Measurements from ENCODE around the gene GORASP1.
"Not testable (repeated sequence)": the region's sequence is repeated elsewhere in the genome, so short reads cannot be mapped to it uniquely, and the experiment has no call there.

Gene GORASP1

GRCh38 chr3:39086144-39086543 is 21.3 kb downstream of the GORASP1 start:
- H3K27ac Mint-ChIP-seq, result no peak overlapping the region
- peaks cover 13% of the 10 kb centered on the region for H3K36me3 Mint-ChIP-seq
- no peak overlapping the region for H3K4me3 Mint-ChIP-seq
- no peaks in the 10 kb centered on the region for H3K27me3 Mint-ChIP-seq
- H3K9me3 Mint-ChIP-seq, result no peaks in the 10 kb centered on the region
- H3K4me1 Mint-ChIP-seq, result peaks cover 10% of the 10 kb centered on the region

GRCh38 chr3:39082666-39083313 is 24.6 kb downstream of the GORASP1 start:
- H3K27me3 Mint-ChIP-seq, result no peaks in the 10 kb centered on the region
- H3K4me1 Mint-ChIP-seq, result peaks cover 10% of the 10 kb centered on the region
- H3K4me3 Mint-ChIP-seq, result no peak overlapping the region

DNA sequence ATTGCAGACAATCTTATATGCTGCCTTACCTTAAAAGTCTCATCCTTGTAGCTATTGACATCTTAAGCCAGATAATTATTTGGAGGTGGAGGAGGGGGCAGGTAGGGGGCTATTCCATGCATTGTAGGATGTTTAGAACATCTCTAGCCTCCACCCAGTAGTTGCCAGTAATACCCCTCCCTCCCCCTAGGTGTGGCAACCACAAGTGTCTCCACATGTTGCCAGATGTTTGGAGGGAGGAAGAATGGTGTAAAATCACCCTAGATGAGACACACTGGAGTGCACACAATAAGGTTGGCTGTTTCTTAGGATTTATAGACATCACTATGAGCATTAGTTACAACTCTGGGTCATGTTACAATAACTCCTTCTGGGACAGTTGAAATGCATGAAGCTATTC is 27.4 kb downstream of the GORASP1 start:
- no peaks in the 10 kb centered on the region for H3K27me3 Mint-ChIP-seq
- no peak overlapping the region for H3K27ac Mint-ChIP-seq
- no peaks in the 10 kb centered on the region for H3K9me3 Mint-ChIP-seq
- H3K36me3 Mint-ChIP-seq, result peaks cover 17% of the 10 kb centered on the region
- H3K4me3 Mint-ChIP-seq, result no peak overlapping the region
- peaks cover 10% of the 10 kb centered on the region for H3K4me1 Mint-ChIP-seq

More at GRCh38 chr3:39082666-39083313, 24.6 kb downstream of the GORASP1 start:
- peaks cover 17% of the 10 kb centered on the region for H3K36me3 Mint-ChIP-seq
- H3K9me3 Mint-ChIP-seq, result no peaks in the 10 kb centered on the region
- peak overlapping the region; percentile 73 for H3K27ac Mint-ChIP-seq

DNA sequence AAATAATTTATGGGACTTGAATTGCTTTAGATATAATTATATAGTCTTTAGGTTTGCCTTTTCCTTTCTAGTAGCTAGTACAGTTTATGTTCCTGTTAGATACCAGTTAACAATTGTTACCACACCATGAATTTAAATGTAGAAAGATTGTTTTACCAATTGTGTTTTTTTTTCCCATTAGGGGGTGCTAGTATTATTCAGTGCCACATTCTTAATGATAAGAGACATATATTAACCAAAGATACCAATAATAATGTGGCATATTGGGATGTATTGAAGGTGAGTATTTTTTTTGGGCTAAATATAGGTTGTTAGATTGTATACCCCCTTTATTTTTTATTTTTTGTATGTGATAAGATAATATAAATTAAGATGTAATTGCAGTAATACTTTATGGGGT is 27.9 kb downstream of the GORASP1 start:
- Mint-ChIP-seq H3K36me3 (peaks cover 19% of the 10 kb centered on the region), H3K9me3 (no peaks in the 10 kb centered on the region), H3K27me3 (no peaks in the 10 kb centered on the region), H3K4me1 (peaks cover 10% of the 10 kb centered on the region), H3K27ac (peak overlapping the region; percentile 33), H3K4me3 (no peak overlapping the region)

- no peak overlapping the region for H3K4me3 Mint-ChIP-seq
- H3K27me3 Mint-ChIP-seq, result no peaks in the 10 kb centered on the region
- peaks cover 20% of the 10 kb centered on the region for H3K36me3 Mint-ChIP-seq
- no peaks in the 10 kb centered on the region for H3K4me1 Mint-ChIP-seq
- H3K27ac Mint-ChIP-seq, result no peak overlapping the region
- H3K9me3 Mint-ChIP-seq, result no peaks in the 10 kb centered on the region
Measured at GRCh38 chr3:39075910-39076309, 31.5 kb downstream of the GORASP1 start.

- Mint-ChIP-seq H3K4me1 (peaks cover 12% of the 10 kb centered on the region), H3K36me3 (peaks cover 13% of the 10 kb centered on the region), H3K4me3 (no peak overlapping the region), H3K27me3 (no peaks in the 10 kb centered on the region), H3K27ac (no peak overlapping the region), H3K9me3 (no peaks in the 10 kb centered on the region)
Measured at GRCh38 chr3:39068556-39068955, 38.9 kb downstream of the GORASP1 start.

- Mint-ChIP-seq H3K36me3 (peaks cover 10% of the 10 kb centered on the region), H3K4me1 (peaks cover 15% of the 10 kb centered on the region), H3K27me3 (no peaks in the 10 kb centered on the region), H3K27ac (no peak overlapping the region), H3K9me3 (no peaks in the 10 kb centered on the region), H3K4me3 (no peak overlapping the region)
Measured at GRCh38 chr3:39067286-39067685, 40.1 kb downstream of the GORASP1 start.

DNA sequence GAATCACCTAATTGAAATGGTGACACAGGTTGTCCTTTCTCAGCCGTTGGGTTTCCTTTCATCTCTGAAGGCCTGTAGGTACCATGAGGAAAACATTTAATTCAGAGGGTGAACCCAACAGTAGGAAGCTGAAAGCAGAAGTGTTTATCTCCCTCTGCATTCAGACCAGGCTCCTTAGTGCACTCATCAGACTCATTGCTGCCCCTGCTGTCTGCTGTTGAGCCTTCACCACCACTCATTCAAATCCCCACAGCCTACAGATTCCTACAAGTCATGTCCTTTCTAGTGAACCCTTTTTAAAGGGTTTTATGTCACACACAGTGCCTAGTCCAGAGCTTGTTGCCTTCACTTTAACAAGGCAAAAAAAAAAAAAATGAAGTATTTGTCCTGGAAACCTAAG is 42.2 kb downstream of the GORASP1 start:
- H3K36me3 Mint-ChIP-seq, result peaks cover 11% of the 10 kb centered on the region
- H3K27me3 Mint-ChIP-seq, result no peaks in the 10 kb centered on the region
- peaks cover 30% of the 10 kb centered on the region for H3K4me1 Mint-ChIP-seq
- no peak overlapping the region for H3K4me3 Mint-ChIP-seq
- H3K9me3 Mint-ChIP-seq, result no peaks in the 10 kb centered on the region
- H3K27ac Mint-ChIP-seq, result no peak overlapping the region

DNA sequence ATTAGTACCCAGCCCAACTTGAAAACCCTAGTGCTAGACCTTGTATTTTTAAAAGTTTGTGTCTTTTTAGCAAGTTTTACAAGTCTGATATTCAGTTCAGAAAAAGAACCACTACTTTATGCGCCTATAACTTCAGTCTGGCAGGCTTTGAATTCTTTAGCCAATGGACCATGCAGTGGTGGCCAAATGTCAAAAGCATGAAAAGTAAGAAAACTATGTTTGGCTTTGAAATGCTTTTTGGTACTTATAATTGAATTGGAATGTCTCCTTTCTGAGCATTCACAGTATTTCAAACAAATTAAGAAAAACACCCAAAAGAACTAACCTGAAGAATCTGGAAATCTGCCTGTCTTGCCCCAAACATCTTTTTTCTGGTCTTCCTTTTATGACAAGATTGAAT is 42.8 kb downstream of the GORASP1 start:
- Mint-ChIP-seq H3K9me3 (no peaks in the 10 kb centered on the region), H3K4me3 (no peak overlapping the region), H3K27me3 (no peaks in the 10 kb centered on the region), H3K4me1 (peaks cover 34% of the 10 kb centered on the region), H3K36me3 (peaks cover 11% of the 10 kb centered on the region), H3K27ac (no peak overlapping the region)

DNA sequence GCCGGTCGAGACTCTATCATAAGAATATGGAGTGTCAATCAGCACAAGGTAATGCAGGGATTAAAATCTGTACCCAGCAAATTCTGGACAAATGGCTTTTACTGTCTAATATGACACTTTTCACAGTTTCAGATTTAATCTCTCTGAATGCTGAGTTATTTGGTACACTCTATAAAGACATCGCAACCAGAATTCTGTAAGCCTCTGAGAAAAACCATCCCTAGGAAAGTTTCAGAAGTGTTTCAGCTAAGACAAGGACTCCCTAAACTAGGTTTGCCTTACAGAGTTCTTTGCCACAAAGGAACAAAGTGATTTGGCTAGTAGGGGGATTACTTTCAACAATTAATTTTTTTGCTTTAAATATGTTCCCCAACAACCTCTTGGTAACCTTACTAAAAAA is 44.3 kb downstream of the GORASP1 start:
- Mint-ChIP-seq H3K36me3 (peaks cover 11% of the 10 kb centered on the region), H3K9me3 (no peaks in the 10 kb centered on the region), H3K27ac (no peak overlapping the region), H3K27me3 (no peaks in the 10 kb centered on the region), H3K4me3 (no peak overlapping the region), H3K4me1 (peaks cover 47% of the 10 kb centered on the region)

DNA sequence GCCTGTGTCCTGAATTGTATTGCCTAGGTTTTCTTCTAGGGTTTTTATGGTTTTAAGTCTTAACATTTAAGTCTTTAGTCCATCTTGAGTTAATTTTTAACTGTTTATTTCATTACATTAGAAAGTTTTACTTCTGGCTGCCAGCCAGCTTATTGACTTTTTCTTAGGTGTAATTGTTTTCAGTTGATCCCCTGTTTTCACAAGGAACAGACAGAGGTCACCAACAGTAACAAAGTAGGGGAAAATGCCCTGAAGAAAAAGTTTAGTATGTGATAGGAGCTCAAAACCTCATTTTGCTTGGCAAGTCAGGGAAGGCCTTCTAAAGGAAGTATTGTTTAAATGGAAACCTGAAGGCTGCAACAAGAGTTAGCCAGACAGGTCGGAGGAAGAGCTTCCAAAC is 45.2 kb downstream of the GORASP1 start:
- Mint-ChIP-seq H3K27ac (peak overlapping the region; percentile 82), H3K36me3 (peaks cover 10% of the 10 kb centered on the region), H3K9me3 (no peaks in the 10 kb centered on the region), H3K27me3 (no peaks in the 10 kb centered on the region), H3K4me3 (peak overlapping the region; percentile 13), H3K4me1 (peaks cover 51% of the 10 kb centered on the region)

DNA sequence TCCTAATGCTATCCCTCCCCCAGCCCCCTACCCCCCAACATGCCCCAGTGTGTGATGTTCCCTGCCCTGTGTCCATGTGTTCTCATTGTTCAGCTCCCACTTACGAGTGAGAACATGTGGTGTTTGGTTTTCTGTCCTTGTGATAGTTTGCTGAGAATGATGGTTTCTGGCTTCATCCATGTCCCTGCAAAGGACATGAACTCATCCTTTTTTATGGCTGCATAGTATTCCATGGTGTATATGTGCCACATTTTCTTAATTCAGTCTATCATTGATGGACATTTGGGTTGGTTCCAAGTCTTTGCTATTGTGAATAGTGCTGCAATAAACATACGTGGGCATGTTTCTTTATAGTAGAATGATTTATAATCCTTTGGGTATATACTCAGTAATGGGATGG is 46.2 kb downstream of the GORASP1 start:
- H3K27me3 Mint-ChIP-seq, H3K9me3 Mint-ChIP-seq, H3K27ac Mint-ChIP-seq, H3K4me3 Mint-ChIP-seq: not testable (repeated sequence)
- Mint-ChIP-seq H3K4me1 (peaks cover 60% of the 10 kb centered on the region), H3K36me3 (peaks cover 13% of the 10 kb centered on the region)

- Mint-ChIP-seq H3K36me3 (peaks cover 5% of the 10 kb centered on the region), H3K4me1 (peaks cover 75% of the 10 kb centered on the region), H3K9me3 (no peaks in the 10 kb centered on the region), H3K27me3 (no peaks in the 10 kb centered on the region), H3K4me3 (no peak overlapping the region), H3K27ac (no peak overlapping the region)
Measured at GRCh38 chr3:39056151-39056550, 51.3 kb downstream of the GORASP1 start.

DNA sequence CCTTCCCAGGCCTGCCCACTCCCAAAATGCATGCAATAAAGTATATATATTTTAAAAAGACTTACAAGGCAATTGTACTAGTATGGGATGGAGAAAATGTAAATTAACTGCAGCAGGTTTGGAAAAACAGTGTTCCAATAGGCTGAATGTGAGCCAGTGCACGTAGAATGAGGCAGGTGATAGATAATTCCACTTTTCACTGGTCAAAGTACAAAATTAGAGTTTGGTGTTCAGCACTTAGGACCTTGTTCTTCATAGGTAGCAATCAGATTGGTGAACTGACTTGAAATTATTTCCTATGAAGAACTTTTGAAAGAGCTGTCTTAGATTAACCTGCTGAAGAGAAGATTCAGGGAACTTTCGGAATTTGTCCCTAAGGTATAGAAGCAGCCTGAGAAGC is 53.7 kb downstream of the GORASP1 start:
- Mint-ChIP-seq H3K27ac (no peak overlapping the region), H3K4me1 (peaks cover 73% of the 10 kb centered on the region), H3K4me3 (no peak overlapping the region), H3K9me3 (no peaks in the 10 kb centered on the region), H3K36me3 (peaks cover 5% of the 10 kb centered on the region), H3K27me3 (no peaks in the 10 kb centered on the region)

- H3K27me3 Mint-ChIP-seq, result no peaks in the 10 kb centered on the region
- H3K4me3 Mint-ChIP-seq, result peak overlapping the region; percentile 98
- H3K9me3 Mint-ChIP-seq, result no peaks in the 10 kb centered on the region
- H3K36me3 Mint-ChIP-seq, result peaks cover 3% of the 10 kb centered on the region
- peak overlapping the region; percentile 88 for H3K27ac Mint-ChIP-seq
- peaks cover 65% of the 10 kb centered on the region for H3K4me1 Mint-ChIP-seq
Measured at GRCh38 chr3:39052583-39052982, 54.8 kb downstream of the GORASP1 start.

DNA sequence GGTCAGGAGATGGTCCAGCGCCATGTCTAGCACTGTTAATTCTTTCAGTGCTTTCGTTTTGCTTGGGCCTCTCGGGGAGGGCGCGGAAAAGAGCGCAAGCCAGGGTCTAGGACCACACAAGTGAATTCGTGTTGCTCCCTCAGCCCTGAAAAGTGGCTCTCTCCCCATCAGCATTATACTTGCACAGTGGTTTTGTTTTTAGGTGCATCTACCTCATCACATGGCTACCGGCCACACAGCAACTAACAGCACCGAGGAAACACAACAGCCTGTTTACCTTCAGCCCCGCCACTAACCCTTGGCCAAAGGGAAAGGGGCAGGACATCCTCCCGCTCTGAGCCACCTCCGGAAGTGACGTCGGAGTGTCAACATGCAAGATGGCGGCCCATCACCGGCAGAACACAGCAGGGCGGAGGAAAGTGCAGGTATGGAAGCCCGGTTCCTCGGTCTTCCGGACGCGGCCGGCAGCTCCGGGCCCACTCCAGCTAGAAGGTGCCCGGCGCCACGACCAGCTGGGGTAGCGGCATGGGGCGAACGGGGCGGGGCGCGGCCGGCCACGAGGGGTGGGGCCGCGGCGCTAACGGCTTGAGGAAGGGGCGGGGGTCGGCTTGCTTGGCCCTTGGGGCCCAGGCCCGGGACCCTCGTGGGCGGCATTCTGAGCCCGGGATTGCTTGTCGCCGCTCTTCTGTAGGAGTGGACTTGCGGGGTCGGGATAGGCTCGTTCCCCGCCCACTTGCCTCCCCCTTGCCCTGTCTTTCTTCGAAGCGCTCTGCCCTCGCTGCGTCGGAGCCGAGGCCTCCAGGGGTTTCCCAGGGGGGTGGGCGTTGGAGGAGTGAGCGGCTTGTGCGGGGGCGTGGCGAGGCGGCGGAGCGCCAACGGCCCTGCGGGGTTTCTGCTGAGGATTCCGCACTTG is 55.5 kb downstream of the GORASP1 start, which contains the start of the genes SCN11A and WDR48:
Gene SCN11A, minus strand, starts transcription at position 296 of the 913 bp plus-strand sequence. CDS start 101,582 bp downstream, outside the sequence.
Gene WDR48, plus strand, starts transcription at position 368 of the 913 bp plus-strand sequence. Its CDS starts 10 bp downstream, at position 378.
- H3K27me3 Mint-ChIP-seq, result no peaks in the 10 kb centered on the region
- H3K4me3 Mint-ChIP-seq, result peak within 1 kb of the TSS; percentile 98
- H3K36me3 Mint-ChIP-seq, result peaks cover 1% of the 10 kb centered on the region
- H3K27ac Mint-ChIP-seq, result peak within 1 kb of the TSS; percentile 97
- H3K9me3 Mint-ChIP-seq, result no peaks in the 10 kb centered on the region
- peaks cover 62% of the 10 kb centered on the region for H3K4me1 Mint-ChIP-seq

Data from activated naive CD4-positive, alpha-beta T cell treated with anti-CD3 and anti-CD28 coated beads, Interleukin-2, amount 50 U/mL, for 24 hours (primary cell).